HG02884 (cell line): ENCODE data around the gene TACSTD2.
"Not testable (repeated sequence)": the region's sequence is repeated elsewhere in the genome, so short reads cannot be mapped to it uniquely, and the experiment has no call there.

ENCODE experiments used
- ATAC-seq: cut with Tn5 transposase; IDR thresholded peaks from one replicate; pipeline ENCODE4 v1.9.1; 2021; ENCODE audit warnings: mild to moderate bottlenecking, moderate library complexity; ENCODE audit not compliant: unreplicated experiment

TACSTD2 gene

GRCh38 chr1:58568271-58568860 is 8.7 kb downstream of the TACSTD2 start:
- no peak for ATAC-seq

- no peak for ATAC-seq
These were observed 10.7 kb downstream of the TACSTD2 start for GRCh38 chr1:58566339-58566738.

- ATAC-seq = not testable (repeated sequence)
These were observed 13.3 kb downstream of the TACSTD2 start for GRCh38 chr1:58563715-58564114.

- ATAC-seq = no peak
These were observed 15.4 kb downstream of the TACSTD2 start for GRCh38 chr1:58561633-58562032.

DNA sequence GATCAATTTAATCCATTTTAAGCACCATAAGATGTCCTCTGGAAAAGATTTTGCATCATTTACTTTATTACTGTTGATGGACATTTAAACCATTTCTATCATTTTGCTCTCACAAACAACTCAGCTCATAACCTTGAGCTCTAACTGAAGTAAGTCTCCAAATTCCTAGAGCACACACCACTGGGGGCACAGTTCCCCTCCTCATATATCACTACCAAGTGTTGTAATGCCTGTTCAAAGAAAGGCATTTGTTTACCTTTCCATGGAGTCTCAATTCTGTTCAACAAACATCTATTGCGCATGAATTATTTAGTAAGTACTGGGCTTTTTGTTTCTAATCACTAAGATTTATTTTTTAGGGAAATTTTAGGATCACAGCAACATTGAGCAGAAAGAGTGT is 21.7 kb downstream of the TACSTD2 start:
- no peak for ATAC-seq

- no peak for ATAC-seq
These were observed 25.6 kb downstream of the TACSTD2 start for GRCh38 chr1:58551186-58552140.

DNA sequence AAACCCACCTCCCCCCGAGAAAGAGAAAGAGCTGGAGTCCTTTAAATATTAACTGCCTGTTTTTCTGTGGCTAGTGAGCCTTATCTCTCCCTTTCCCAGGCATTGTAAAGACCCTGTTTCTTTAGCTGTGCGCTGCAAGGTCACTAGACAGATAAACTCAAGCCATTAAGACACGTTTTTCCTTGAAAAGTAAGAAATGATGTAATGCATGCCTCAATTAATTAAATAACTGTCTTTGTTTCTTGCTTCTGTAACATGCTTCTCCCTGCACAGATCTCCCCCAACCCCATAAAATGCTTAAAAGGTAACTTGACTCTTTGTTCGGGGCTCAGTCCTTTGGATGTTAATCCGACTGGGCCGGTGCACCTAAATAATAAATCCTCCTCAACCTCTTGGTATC is 27.8 kb downstream of the TACSTD2 start:
- not testable (repeated sequence) for ATAC-seq

GRCh38 chr1:58548371-58548770 is 28.7 kb downstream of the TACSTD2 start:
- no peak for ATAC-seq

GRCh38 chr1:58546520-58547308 is 30.3 kb downstream of the TACSTD2 start, which contains the start of gene OMA1:
TSS of gene OMA1 (minus strand) at chr1:58546726. CDS start at chr1:58539294, 7,432 bp downstream.
- peak; percentile 95 for ATAC-seq

DNA sequence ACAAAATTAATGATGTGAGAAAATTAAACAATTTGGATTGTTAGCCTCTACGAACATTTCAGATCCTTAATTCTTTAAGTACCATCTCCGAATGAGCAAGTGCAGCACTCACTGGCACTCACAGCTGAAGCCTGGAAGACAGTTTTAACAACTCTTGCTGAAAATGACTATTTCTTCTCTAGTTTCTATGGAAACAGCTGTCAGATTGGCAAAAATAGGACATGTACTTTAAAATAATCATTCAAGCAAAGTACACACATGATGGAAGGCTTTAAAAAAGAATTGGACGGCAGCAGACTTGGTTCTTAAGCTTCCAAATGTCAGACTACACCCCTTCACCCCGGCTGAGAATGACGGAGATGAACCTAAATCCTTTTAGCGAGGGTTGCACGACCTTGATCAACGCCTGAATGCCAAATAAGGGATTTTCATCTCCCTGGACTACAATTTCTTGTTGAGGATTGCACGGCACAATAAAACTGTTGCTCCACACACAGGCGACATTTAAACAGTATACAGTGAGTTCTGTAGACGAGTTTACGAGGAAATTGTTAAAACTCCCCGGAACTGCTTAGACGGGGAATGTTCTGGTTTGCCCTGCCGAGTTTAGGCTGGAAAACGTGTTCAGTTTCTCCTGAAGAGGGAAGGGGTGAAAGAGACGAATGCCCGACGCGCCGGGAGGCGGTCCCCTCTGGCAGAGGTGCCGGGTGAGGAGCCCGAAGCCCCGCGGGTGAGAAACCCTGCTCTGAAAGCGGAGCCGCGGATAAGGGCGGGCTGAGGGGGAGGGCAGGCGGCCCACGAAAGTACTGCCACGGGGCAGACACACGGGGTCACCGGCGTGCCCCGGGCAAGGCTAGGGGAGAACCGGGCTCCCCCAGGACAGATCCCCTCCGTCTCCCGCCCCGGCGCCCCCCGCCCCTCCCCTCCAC is 31.2 kb downstream of the TACSTD2 start:
- ATAC-seq = peak; percentile 38

- ATAC-seq = no peak
These were observed 33.8 kb downstream of the TACSTD2 start for GRCh38 chr1:58543260-58543659.

GRCh38 chr1:58539553-58539952 is 37.5 kb downstream of the TACSTD2 start:
- ATAC-seq = no peak

DNA sequence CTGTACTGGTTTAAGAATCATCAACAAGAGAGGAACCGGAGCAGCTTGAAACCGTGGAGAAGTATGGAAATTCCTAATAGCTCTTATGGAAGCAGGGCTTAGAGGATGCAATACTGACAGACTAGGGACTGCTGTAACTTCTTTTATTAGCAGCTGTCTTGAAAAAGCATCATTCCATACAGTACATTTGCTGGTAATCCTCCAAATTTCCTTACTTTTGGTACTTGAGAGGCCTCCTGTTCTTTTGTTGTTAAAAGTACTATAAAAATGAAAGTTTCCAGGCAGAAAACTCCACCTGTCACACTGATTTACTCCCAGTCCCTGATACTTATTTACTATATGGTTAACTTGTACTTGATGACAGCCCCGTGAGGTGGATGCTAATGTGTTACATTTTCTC is 38.2 kb downstream of the TACSTD2 start:
- no peak for ATAC-seq

- not testable (repeated sequence) for ATAC-seq
These were observed 45.2 kb downstream of the TACSTD2 start for GRCh38 chr1:58531842-58532241.

DNA sequence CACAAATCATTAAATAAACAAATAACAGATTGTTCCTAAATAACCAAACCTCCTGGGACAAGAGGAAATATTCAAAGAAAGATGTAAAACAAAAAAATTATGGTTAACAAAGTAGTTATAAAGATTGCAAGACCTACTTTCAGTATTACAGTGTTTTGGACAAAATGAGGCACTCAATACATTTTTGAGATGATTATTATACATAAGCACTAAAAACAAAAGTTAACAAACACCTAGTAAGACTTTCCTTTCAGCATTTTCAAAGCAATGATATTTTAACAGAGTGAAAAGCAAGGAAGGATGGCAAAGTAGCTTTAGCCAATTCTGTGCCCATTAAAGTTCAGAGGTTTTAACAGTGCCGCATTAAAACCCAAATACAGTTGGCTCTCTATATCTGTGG is 47.8 kb downstream of the TACSTD2 start:
- ATAC-seq = no peak

- ATAC-seq = no peak
These were observed 48.5 kb downstream of the TACSTD2 start for GRCh38 chr1:58528518-58528917.
